Mammary epithelial cell (primary cell): ENCODE results near the gene SRGAP3.

Experiments
- CTCF ChIP-seq, 2 donors: IDR thresholded peaks in 1 of 2; conservative IDR thresholded peaks in 1 of 2; 2 replicates each; pipeline ENCODE4 v1.5.1; 2011 to 2012; ENCODE audit warnings: inconsistent platforms in 2 of 2, low read length in 2 of 2, mild to moderate bottlenecking in 2 of 2, control low read depth in 1 of 2, low read depth in 1 of 2; ENCODE audit not compliant: insufficient read depth in 1 of 2; ENCODE audit errors: extremely low read depth in 1 of 2
- EZH2 ChIP-seq: IDR thresholded peaks from 2 replicates; pipeline ENCODE4 v1.6.1; 2012; ENCODE audit warnings: low read length, inconsistent platforms, borderline replicate concordance

- TF ChIP-seq CTCF (conservative IDR thresholded peaks at IDR 0.05 in 1 of 2, IDR thresholded peaks at IDR 0.05 in 1 of 2; ENCODE audit: extremely low read depth in 1 of 2, insufficient read depth in 1 of 2, low read depth in 1 of 2, low read length in 2 of 2) (no peak), EZH2 (no peak)
Measured at GRCh38 chr3:9202546-9202945, 46.9 kb downstream of the SRGAP3 start.
